Gastroesophageal sphincter (tissue), 3 donors: ENCODE data around the gene RNF123.

Source experiments
- CTCF ChIP-seq, 4 experiments: fragments of 200-600 bp in 2 of 4; fragments of 450-650 bp in 2 of 4; sonication (generic) in 1 of 4; IDR thresholded peaks; one replicate each; pipeline ENCODE4 v1.5.1; 2017 to 2019; ENCODE audit warnings: antibody characterized with exemption in 4 of 4, mild to moderate bottlenecking in 2 of 4, moderate library complexity in 2 of 4
- EP300 ChIP-seq: sonication (generic); formaldehyde crosslinking; IDR thresholded peaks from one replicate; pipeline ENCODE4 v1.6.1; 2017; ENCODE audit warnings: antibody characterized with exemption, mild to moderate bottlenecking
- POLR2A ChIP-seq, 2 donors: fragments of 450-650 bp; IDR thresholded peaks; one replicate each; pipeline ENCODE4 v1.6.1; 2017; ENCODE audit warnings: antibody characterized with exemption in 2 of 2, mild to moderate bottlenecking in 2 of 2, moderate library complexity in 1 of 2
- POLR2AphosphoS5 ChIP-seq: sonication (generic); formaldehyde crosslinking; IDR thresholded peaks from one replicate; pipeline ENCODE4 v1.6.1; 2017; ENCODE audit warnings: antibody characterized with exemption

- TF ChIP-seq CTCF (IDR thresholded peaks at IDR 0.05) (peak in 1 of 4 experiments; percentile 18), POLR2AphosphoS5 (peak; percentile 75), POLR2A (IDR thresholded peaks at IDR 0.05) (peak; percentile 78 to 79), EP300 (no peak)
Observed at GRCh38 chr3:49673715-49674496, 15.5 kb upstream of the RNF123 start, which contains the start of gene APEH.
